GM19452 (cell line): Measurements from ENCODE around the gene FRS3.
"Not testable (repeated sequence)": the region's sequence is repeated elsewhere in the genome, so short reads cannot be mapped to it uniquely, and the experiment has no call there.

Experiments
- ATAC-seq: cut with Tn5 transposase; IDR thresholded peaks from one replicate; pipeline ENCODE4 v1.9.1; 2021; ENCODE audit not compliant: unreplicated experiment

Gene FRS3

GRCh38 chr6:41770381-41771057 is 9.2 kb downstream of the FRS3 start:
- no peak for ATAC-seq

- ATAC-seq: no peak
These were observed 10.3 kb downstream of the FRS3 start for GRCh38 chr6:41769376-41769775.

GRCh38 chr6:41768545-41769308 is 11.0 kb downstream of the FRS3 start:
- no peak for ATAC-seq

- ATAC-seq: no peak
These were observed 12.4 kb downstream of the FRS3 start for GRCh38 chr6:41767112-41767833.

GRCh38 chr6:41766043-41766664 is 13.5 kb downstream of the FRS3 start:
- ATAC-seq: not testable (repeated sequence)

GRCh38 chr6:41763470-41763869 is 16.2 kb downstream of the FRS3 start:
- ATAC-seq: no peak

GRCh38 chr6:41759905-41760579 is 19.7 kb downstream of the FRS3 start:
- no peak for ATAC-seq

GRCh38 chr6:41759106-41759904 is 20.4 kb downstream of the FRS3 start:
- no peak for ATAC-seq

GRCh38 chr6:41758641-41759035 is 21.1 kb downstream of the FRS3 start:
- ATAC-seq: no peak

GRCh38 chr6:41757931-41758640 is 21.6 kb downstream of the FRS3 start:
- no peak for ATAC-seq

- no peak for ATAC-seq
These were observed 22.4 kb downstream of the FRS3 start for GRCh38 chr6:41757271-41757670.

- no peak for ATAC-seq
These were observed 23.3 kb downstream of the FRS3 start for GRCh38 chr6:41756354-41756753.

GRCh38 chr6:41755895-41756294 is 23.8 kb downstream of the FRS3 start:
- no peak for ATAC-seq

- no peak for ATAC-seq
These were observed 29.3 kb downstream of the FRS3 start for GRCh38 chr6:41750374-41750773.

- no peak for ATAC-seq
These were observed 31.2 kb downstream of the FRS3 start for GRCh38 chr6:41748542-41748941.

- no peak for ATAC-seq
These were observed 31.6 kb downstream of the FRS3 start for GRCh38 chr6:41748102-41748477.

GRCh38 chr6:41747256-41748101 is 32.2 kb downstream of the FRS3 start, which contains the start of gene PGC:
Gene PGC, minus strand, starts transcription at chr6:41747397. Its CDS starts 63 bp downstream, at chr6:41747334.
- ATAC-seq: no peak

GRCh38 chr6:41746107-41746506 is 33.6 kb downstream of the FRS3 start:
- no peak for ATAC-seq
